H9 (cell line): ENCODE data around the gene ADH1B. TPM values are rescaled to one million over a fixed set of nuclear protein-coding genes. Genes with fewer than 3 reads are reported as not detected.
A peak's percentile ranks its signal among the peaks of the same experiment; 100 is the strongest.

ENCODE experiments used
- DNase-seq: peaks from one replicate; pipeline ENCODE4 v3.0.0-alpha.2; 2017
- H2AFZ ChIP-seq: one replicate; pipeline ENCODE4 v1.6.1; 2013; ENCODE audit warnings: mild to moderate bottlenecking, low read length, control low read depth, moderate library complexity
- H2AK5ac ChIP-seq: 2 replicates; pipeline ENCODE4 v1.6.1; 2013; ENCODE audit warnings: low read length, control low read depth, mixed read lengths; ENCODE audit not compliant: insufficient read length
- H2BK120ac ChIP-seq: one replicate; pipeline ENCODE4 v1.6.1; 2013; ENCODE audit warnings: low read depth, mild to moderate bottlenecking, low read length, control low read depth, inconsistent platforms; ENCODE audit not compliant: poor library complexity, severe bottlenecking
- H2BK12ac ChIP-seq: 2 replicates; pipeline ENCODE4 v1.6.1; 2013; ENCODE audit warnings: low read length, control low read depth, mixed read lengths, low read depth; ENCODE audit not compliant: insufficient read length
- H2BK15ac ChIP-seq: 2 replicates; pipeline ENCODE4 v1.6.1; 2013; ENCODE audit warnings: low read depth, low read length, control low read depth
- H2BK20ac ChIP-seq: one replicate; pipeline ENCODE4 v1.6.1; 2013; ENCODE audit warnings: low read depth, mild to moderate bottlenecking, low read length, control low read depth, inconsistent platforms; ENCODE audit not compliant: poor library complexity, severe bottlenecking
- H2BK5ac ChIP-seq: 2 replicates; pipeline ENCODE4 v1.6.1; 2013; ENCODE audit warnings: low read length, control low read depth, mixed read lengths; ENCODE audit not compliant: insufficient read length
- H3K14ac ChIP-seq: 2 replicates; pipeline ENCODE4 v1.6.1; 2013; ENCODE audit warnings: low read length, control low read depth; ENCODE audit not compliant: insufficient read depth
- H3K18ac ChIP-seq: 2 replicates; pipeline ENCODE4 v1.6.1; 2013; ENCODE audit warnings: low read depth, mild to moderate bottlenecking, mixed read lengths, low read length, control low read depth; ENCODE audit not compliant: insufficient read length
- H3K23ac ChIP-seq: 2 replicates; pipeline ENCODE4 v1.6.1; 2013; ENCODE audit warnings: low read length, control low read depth, mixed read lengths, low read depth; ENCODE audit not compliant: insufficient read length
- H3K23me2 ChIP-seq: 2 replicates; pipeline ENCODE4 v1.6.1; 2013; ENCODE audit warnings: low read depth, mild to moderate bottlenecking, mixed read lengths, low read length, control low read depth; ENCODE audit not compliant: insufficient read length, poor library complexity, severe bottlenecking
- H3K27ac ChIP-seq: 2 replicates; pipeline ENCODE4 v1.5.1; 2013; ENCODE audit warnings: low read length, control low read depth, mixed read lengths, low read depth; ENCODE audit not compliant: insufficient read length
- H3K27me3 ChIP-seq: 2 replicates; pipeline ENCODE4 v1.6.1; 2013; ENCODE audit warnings: low read length, control low read depth, inconsistent platforms; ENCODE audit not compliant: insufficient read depth
- H3K4ac ChIP-seq: 2 replicates; pipeline ENCODE4 v1.6.1; 2013; ENCODE audit warnings: low read depth, mild to moderate bottlenecking, control low read depth, inconsistent platforms, low read length, moderate library complexity
- H3K4me1 ChIP-seq: 2 replicates; pipeline ENCODE4 v1.6.1; 2013; ENCODE audit warnings: low read length, control low read depth, inconsistent platforms; ENCODE audit not compliant: insufficient read depth
- H3K4me2 ChIP-seq: 2 replicates; pipeline ENCODE4 v1.6.1; 2013; ENCODE audit warnings: low read length, control low read depth, mixed read lengths; ENCODE audit not compliant: insufficient read length, insufficient read depth
- H3K56ac ChIP-seq: 2 replicates; pipeline ENCODE4 v1.6.1; 2013; ENCODE audit warnings: low read depth, mild to moderate bottlenecking, mixed read lengths, low read length, control low read depth; ENCODE audit not compliant: insufficient read length
- H3K79me1 ChIP-seq: 2 replicates; pipeline ENCODE4 v1.6.1; 2013; ENCODE audit warnings: low read depth, mild to moderate bottlenecking, moderate library complexity, low read length, control low read depth, inconsistent platforms; ENCODE audit not compliant: insufficient read depth, poor library complexity, severe bottlenecking
- H3K79me2 ChIP-seq: 2 replicates; pipeline ENCODE4 v1.6.1; 2013; ENCODE audit warnings: low read length, control low read depth, inconsistent platforms; ENCODE audit not compliant: insufficient read depth
- H3K9ac ChIP-seq: 2 replicates; pipeline ENCODE4 v1.6.1; 2013; ENCODE audit warnings: low read length, control low read depth, mixed read lengths; ENCODE audit not compliant: insufficient read length; ENCODE audit errors: extremely low read depth
- H3K9me3 ChIP-seq: one replicate; pipeline ENCODE4 v1.6.1; 2013; ENCODE audit warnings: low read depth, low read length, inconsistent platforms; ENCODE audit not compliant: control insufficient read depth
- H3T11ph ChIP-seq: one replicate; pipeline ENCODE4 v1.6.1; 2013; ENCODE audit warnings: mild to moderate bottlenecking, low read length, control low read depth, inconsistent platforms
- H4K20me1 ChIP-seq: one replicate; pipeline ENCODE4 v1.6.1; 2013; ENCODE audit not compliant: control insufficient read depth, insufficient read length, insufficient read depth
- H4K5ac ChIP-seq: 2 replicates; pipeline ENCODE4 v1.6.1; 2013; ENCODE audit warnings: low read depth, mild to moderate bottlenecking, mixed read lengths, low read length, control low read depth; ENCODE audit not compliant: insufficient read length
- H4K8ac ChIP-seq: replicated peaks from 2 replicates; pipeline ENCODE4 v1.6.1; 2013; ENCODE audit warnings: low read length, control low read depth, mixed read lengths, low read depth; ENCODE audit not compliant: insufficient read length
- H4K91ac ChIP-seq: 2 replicates; pipeline ENCODE4 v1.6.1; 2013; ENCODE audit warnings: low read depth, mild to moderate bottlenecking, moderate library complexity, mixed read lengths, low read length, control low read depth; ENCODE audit not compliant: insufficient read length
- H3K27ac Mint-ChIP-seq, 3 experiments: 2 replicates in 2 of 3; 3 replicates in 1 of 3; pipeline ENCODE4 v1.8.0; 2020 to 2021; ENCODE audit warnings: mixed read lengths in 3 of 3, mild to moderate bottlenecking in 1 of 3, moderate library complexity in 1 of 3
- H3K27me3 Mint-ChIP-seq: 2 replicates; pipeline ENCODE4 v1.8.0; 2021; ENCODE audit warnings: low read depth, mild to moderate bottlenecking, moderate library complexity, mixed read lengths
- H3K36me3 Mint-ChIP-seq, 3 experiments: 2 replicates in 2 of 3; 3 replicates in 1 of 3; pipeline ENCODE4 v1.8.0; 2020 to 2021; ENCODE audit warnings: low read depth in 3 of 3, mixed read lengths in 3 of 3; ENCODE audit not compliant: insufficient read depth in 1 of 3
- H3K4me1 Mint-ChIP-seq, 2 experiments: 2 replicates each; pipeline ENCODE4 v1.8.0; 2020; ENCODE audit warnings: mixed read lengths in 2 of 2
- H3K4me3 Mint-ChIP-seq, 2 experiments: 2 replicates in 1 of 2; 3 replicates in 1 of 2; pipeline ENCODE4 v1.8.0; 2020 to 2021; ENCODE audit warnings: mild to moderate bottlenecking in 2 of 2, mixed read lengths in 2 of 2, moderate library complexity in 1 of 2
- H3K9me3 Mint-ChIP-seq, 2 experiments: 2 replicates in 1 of 2; 3 replicates in 1 of 2; pipeline ENCODE4 v1.8.0; 2020; ENCODE audit warnings: mild to moderate bottlenecking in 2 of 2, mixed read lengths in 2 of 2, moderate library complexity in 1 of 2
- CTCF ChIP-seq: fragments of 200-600 bp; sonication (generic); conservative IDR thresholded peaks from 3 replicates; pipeline ENCODE4 v1.8.0; 2021; ENCODE audit warnings: antibody characterized with exemption, mild to moderate bottlenecking
- total RNA-seq: library from RNA; stranded (reverse); gene quantifications from 2 replicates; pipeline ENCODE4 v1.2.1, GENCODE V29; 2021

Gene ADH1B
- total RNA-seq, 1 experiment from 2014 or later: not detected

DNA sequence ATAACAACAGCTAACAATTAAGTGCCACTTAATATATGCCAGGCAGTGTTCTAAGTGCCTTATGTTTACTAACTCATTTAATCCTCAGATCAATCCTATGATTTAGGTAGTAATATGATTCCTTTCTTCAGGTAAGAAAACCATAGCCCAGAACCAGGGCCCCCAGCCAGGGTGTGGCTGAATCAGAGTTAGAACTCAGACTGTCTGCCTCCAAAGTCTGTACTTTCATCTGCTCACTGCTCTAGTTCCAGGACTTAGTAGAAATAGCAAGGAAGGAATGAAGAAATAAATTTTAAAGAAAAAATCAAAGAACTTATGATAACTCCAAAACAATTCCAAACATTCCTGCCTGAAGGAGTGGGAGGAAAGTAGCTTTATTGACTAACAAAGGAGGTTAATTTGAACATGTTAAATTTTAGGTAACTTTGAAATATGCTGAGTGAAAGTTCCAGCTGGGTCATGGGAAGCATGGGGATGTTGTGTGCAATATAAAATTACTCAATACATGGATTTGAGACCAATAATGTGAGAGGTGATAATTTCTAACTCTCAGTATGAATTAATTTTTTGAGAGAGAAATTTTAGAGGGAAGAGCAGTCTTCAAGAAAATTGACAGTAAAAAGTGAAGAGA, 40.2 kb upstream of the ADH1B start:
- H3K79me2 ChIP-seq: no peaks in the 10 kb centered on the region
- H2BK12ac ChIP-seq: no peak overlapping the region
- H3K79me1 ChIP-seq: no peaks in the 10 kb centered on the region
- Mint-ChIP-seq H3K4me1 (no peaks in the 10 kb centered on the region), H3K9me3 (peaks cover 24 to 33% of the 10 kb centered on the region in 2 experiments), H3K27me3 (no peaks in the 10 kb centered on the region), H3K4me3 (no peak overlapping the region), H3K27ac (peak overlapping the region in 1 of 3 experiments; percentile 72; a peak in 2 of 7 replicates), H3K36me3 (peaks cover 4 to 10% (median 6%) of the 10 kb centered on the region in 3 experiments; a peak in 4 of 7 replicates)
- H4K20me1 ChIP-seq: no peaks in the 10 kb centered on the region
- no peak overlapping the region for H3K56ac ChIP-seq
- no peak overlapping the region for H4K8ac ChIP-seq
- H3K14ac ChIP-seq: no peak overlapping the region
- H2BK120ac ChIP-seq: no peak overlapping the region
- H2AK5ac ChIP-seq: no peak overlapping the region
- no peak overlapping the region for H3K18ac ChIP-seq
- no peak overlapping the region for H3K4ac ChIP-seq
- no peak overlapping the region for H3K27ac ChIP-seq
- no peak for TF ChIP-seq CTCF
- no peak for DNase-seq
- H3K9me3 ChIP-seq: no peaks in the 10 kb centered on the region
- no peak overlapping the region for H2BK5ac ChIP-seq
- H3K27me3 ChIP-seq: no peaks in the 10 kb centered on the region
- H3K9ac ChIP-seq: no peak overlapping the region
- no peak overlapping the region for H2BK20ac ChIP-seq
- H3T11ph ChIP-seq: no peak overlapping the region
- no peak overlapping the region for H4K91ac ChIP-seq
- H2BK15ac ChIP-seq: no peak overlapping the region
- H3K4me1 ChIP-seq: no peaks in the 10 kb centered on the region
- no peaks in the 10 kb centered on the region for H3K23me2 ChIP-seq
- H4K5ac ChIP-seq: no peak overlapping the region
- no peak overlapping the region for H2AFZ ChIP-seq
- H3K4me2 ChIP-seq: no peak overlapping the region
- H3K23ac ChIP-seq: no peak overlapping the region
